Measurements from ENCODE around the gene SPINK1. TPM values are rescaled to one million over a fixed set of nuclear protein-coding genes. Genes with fewer than 3 reads are reported as not detected.

SPINK1 gene
- polyA plus RNA-seq, 2 of the 4 experiments (the other 2 are of a cell fraction) = 0.22 TPM; not detected in 1

- TF ChIP-seq POLR2A (IDR thresholded peaks at IDR 0.05; ENCODE audit: low read length) = no peak
- no peak for TF ChIP-seq ZC3H11A (IDR thresholded peaks at IDR 0.05)
These were observed 13.2 kb downstream of the SPINK1 start (continued) for GRCh38 chr5:147818290-147818689.

- H3K27ac ChIP-seq = no peak overlapping the region
- POLR2A ChIA-PET = no interaction called here
- ATAC-seq (no peak), FAIRE-seq (no peak), DNase-seq (ENCODE audit: low read depth in 1 of 2, low spot score in 1 of 2) (no peak)
- 0% methylated on average over 1 of the region's 1 CpG for WGBS (ENCODE audit: missing lambda C conversion rate)
- H3K4me3 ChIP-seq = no peak overlapping the region
- H3K9me3 ChIP-seq = no peaks in the 10 kb centered on the region; the same call in 2 of the 3 replicates
- TF ChIP-seq ZC3H11A (IDR thresholded peaks at IDR 0.05) = no peak
- no peak for TF ChIP-seq ELK1 (IDR thresholded peaks at IDR 0.05; ENCODE audit: low read depth, low read length)
- TF ChIP-seq EHMT2 (IDR thresholded peaks at IDR 0.05; ENCODE audit: low read depth) = no peak
- TF ChIP-seq HOXB5 (CRISPR knock-in tag; IDR thresholded peaks at IDR 0.05) = no peak
- no peak for TF ChIP-seq RNF2 (IDR thresholded peaks at IDR 0.05; ENCODE audit: borderline replicate concordance, low read depth)
- TF ChIP-seq TFCP2L1 (CRISPR knock-in tag; IDR thresholded peaks at IDR 0.05) = no peak
- no peak for TF ChIP-seq SMC3 (IDR thresholded peaks at IDR 0.05)
- TF ChIP-seq MAX (IDR thresholded peaks at IDR 0.05) = no peak
- TF ChIP-seq ZFP36 (IDR thresholded peaks at IDR 0.05; ENCODE audit: borderline replicate concordance, partially characterized antibody) = no peak
- TF ChIP-seq POLR2AphosphoS2 (conservative IDR thresholded peaks at IDR 0.05; ENCODE audit: low read length) = no peak
- TF ChIP-seq NR3C1 (IDR thresholded peaks at IDR 0.05) = no peak
- no peak for TF ChIP-seq BCL3 (IDR thresholded peaks at IDR 0.05)
- TF ChIP-seq FOSL2 (IDR thresholded peaks at IDR 0.05) = no peak
- no peak for TF ChIP-seq FOSL2 (CRISPR knock-in tag; IDR thresholded peaks at IDR 0.05)
- TF ChIP-seq POLR2A (IDR thresholded peaks at IDR 0.05; ENCODE audit: low read length) = no peak
- CTCF ChIA-PET = interaction anchor here (0.8 kb wide), 1 partner anchor 9 kb away, joined by 5 read pairs; no protein-coding TSS in a partner anchor
- H3K4me2 ChIP-seq = no peak overlapping the region
- H3K4me1 ChIP-seq = no peaks in the 10 kb centered on the region
These were observed 17.8 kb downstream of the SPINK1 start for GRCh38 chr5:147813696-147814095.

GRCh38 chr5:147809830-147810666 lies 21.4 kb downstream of the SPINK1 start:
- DNase-seq (ENCODE audit: low read depth in 1 of 2, low spot score in 1 of 2) (no peak), ATAC-seq (no peak), FAIRE-seq (no peak)
- POLR2A ChIA-PET = no interaction called here
- Histone ChIP-seq H3K4me1 (no peaks in the 10 kb centered on the region), H3K27ac (no peak overlapping the region), H3K9me3 (no peaks in the 10 kb centered on the region), H3K4me2 (no peak overlapping the region), H3K4me3 (no peak overlapping the region)
- CTCF ChIA-PET = interaction anchor here (0.7 kb wide), 1 partner anchor 563 kb away, joined by 3 read pairs; no protein-coding TSS in a partner anchor
- 2% methylated on average over 5 of the region's 5 CpGs for WGBS (ENCODE audit: missing lambda C conversion rate)
- no peak for TF ChIP-seq JUN (IDR thresholded peaks at IDR 0.05)
- TF ChIP-seq BCL3 (IDR thresholded peaks at IDR 0.05) = no peak
- no peak for TF ChIP-seq ZSCAN20 (CRISPR knock-in tag; IDR thresholded peaks at IDR 0.05)
- no peak for TF ChIP-seq RARB (CRISPR knock-in tag; IDR thresholded peaks at IDR 0.05)
- TF ChIP-seq CBX2 (IDR thresholded peaks at IDR 0.05; ENCODE audit: borderline replicate concordance, low read depth) = no peak
- TF ChIP-seq NPAS2 (CRISPR knock-in tag; IDR thresholded peaks at IDR 0.05; ENCODE audit: borderline replicate concordance) = no peak
- TF ChIP-seq HDAC2 (IDR thresholded peaks at IDR 0.05) = no peak
- no peak for TF ChIP-seq HOXB13 (CRISPR knock-in tag; IDR thresholded peaks at IDR 0.05; ENCODE audit: low read depth)
- no peak for TF ChIP-seq E2F6 (IDR thresholded peaks at IDR 0.05; ENCODE audit: borderline replicate concordance, low read depth)
- TF ChIP-seq HEYL (CRISPR knock-in tag; IDR thresholded peaks at IDR 0.05) = no peak
- no peak for TF ChIP-seq CHD2 (IDR thresholded peaks at IDR 0.05; ENCODE audit: low read length, partially characterized antibody)
- no peak for TF ChIP-seq ZC3H11A (IDR thresholded peaks at IDR 0.05)
- no peak for TF ChIP-seq PBX3 (IDR thresholded peaks at IDR 0.05)
- TF ChIP-seq EHF (CRISPR knock-in tag; IDR thresholded peaks at IDR 0.05) = no peak
- TF ChIP-seq USF2 (IDR thresholded peaks at IDR 0.05) = no peak
- TF ChIP-seq PHF8 (IDR thresholded peaks at IDR 0.05; ENCODE audit: borderline replicate concordance, low read depth) = no peak
- TF ChIP-seq HES2 (IDR thresholded peaks at IDR 0.05) = no peak

All from A549 (cell line).